Choroid plexus epithelial cell (primary cell): ENCODE measurements around the gene MYBL2.
A peak's percentile ranks its signal among the peaks of the same experiment; 100 is the strongest.

ENCODE experiments used
- DNase-seq: peaks from one replicate; pipeline ENCODE4 v3.0.0-alpha.2; 2010; ENCODE audit warnings: low read depth
- H3K4me3 ChIP-seq: 2 replicates; pipeline ENCODE4 v1.5.1; 2011; ENCODE audit warnings: low read depth, mild to moderate bottlenecking, control low read depth, low read length, moderate library complexity
- TF ChIP-seq, protein P1 (sequence below): conservative IDR thresholded peaks from 2 replicates; pipeline ENCODE4 v1.5.1; 2011; ENCODE audit warnings: low read depth, mild to moderate bottlenecking, control low read depth, inconsistent platforms, low read length, moderate library complexity

MYBL2 gene

DNA sequence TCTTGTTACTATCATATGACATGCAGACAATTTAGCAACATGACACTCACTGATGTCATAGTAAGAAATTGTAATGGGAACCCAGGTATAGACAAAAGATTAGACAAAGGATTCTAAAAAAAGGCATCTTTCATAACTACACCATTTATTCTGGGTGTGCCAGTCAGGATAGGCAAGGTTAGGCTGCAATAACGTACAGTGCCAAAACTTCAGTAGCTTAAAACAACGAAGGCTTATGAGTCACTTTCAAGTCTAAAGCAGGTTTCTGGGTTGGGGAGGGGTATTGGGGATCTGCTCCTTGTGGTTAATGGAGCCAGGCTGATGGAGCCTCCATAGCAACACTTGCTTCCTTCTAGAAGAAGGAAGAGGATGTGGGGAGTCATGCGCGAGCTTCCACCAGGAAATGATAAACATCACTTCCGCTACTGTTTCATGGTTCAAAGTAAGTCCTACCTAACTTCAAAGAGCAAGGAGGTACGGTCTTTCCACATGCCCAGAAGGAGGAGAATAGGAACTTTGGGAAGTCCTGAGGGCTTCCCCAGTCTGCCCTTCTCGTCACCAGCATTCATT lies 61.9 kb downstream of the MYBL2 start:
- no peak overlapping the region for H3K4me3 ChIP-seq
- no peak for DNase-seq
- TF ChIP-seq, protein P1, sequence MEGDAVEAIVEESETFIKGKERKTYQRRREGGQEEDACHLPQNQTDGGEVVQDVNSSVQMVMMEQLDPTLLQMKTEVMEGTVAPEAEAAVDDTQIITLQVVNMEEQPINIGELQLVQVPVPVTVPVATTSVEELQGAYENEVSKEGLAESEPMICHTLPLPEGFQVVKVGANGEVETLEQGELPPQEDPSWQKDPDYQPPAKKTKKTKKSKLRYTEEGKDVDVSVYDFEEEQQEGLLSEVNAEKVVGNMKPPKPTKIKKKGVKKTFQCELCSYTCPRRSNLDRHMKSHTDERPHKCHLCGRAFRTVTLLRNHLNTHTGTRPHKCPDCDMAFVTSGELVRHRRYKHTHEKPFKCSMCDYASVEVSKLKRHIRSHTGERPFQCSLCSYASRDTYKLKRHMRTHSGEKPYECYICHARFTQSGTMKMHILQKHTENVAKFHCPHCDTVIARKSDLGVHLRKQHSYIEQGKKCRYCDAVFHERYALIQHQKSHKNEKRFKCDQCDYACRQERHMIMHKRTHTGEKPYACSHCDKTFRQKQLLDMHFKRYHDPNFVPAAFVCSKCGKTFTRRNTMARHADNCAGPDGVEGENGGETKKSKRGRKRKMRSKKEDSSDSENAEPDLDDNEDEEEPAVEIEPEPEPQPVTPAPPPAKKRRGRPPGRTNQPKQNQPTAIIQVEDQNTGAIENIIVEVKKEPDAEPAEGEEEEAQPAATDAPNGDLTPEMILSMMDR = no peak

DNA sequence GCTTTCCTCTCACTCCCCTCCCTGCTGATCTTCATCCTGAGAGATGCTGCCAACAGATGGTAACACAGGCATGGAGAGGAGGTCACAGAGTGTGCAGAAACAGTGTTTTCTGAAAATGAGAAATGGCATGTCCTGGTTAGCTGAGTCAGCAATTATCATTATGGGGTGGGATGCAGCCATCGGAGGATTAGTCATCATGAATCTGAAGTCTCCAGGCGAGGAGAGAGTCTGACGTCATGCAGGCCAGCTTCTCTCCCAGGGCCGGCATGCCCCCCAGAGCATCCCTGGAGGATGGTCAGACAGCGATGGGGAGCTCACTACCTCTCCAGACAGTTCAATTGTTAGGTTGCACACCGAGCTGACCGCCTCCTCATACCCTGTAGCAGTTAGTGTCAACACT lies 64.6 kb downstream of the MYBL2 start:
- no peak overlapping the region for H3K4me3 ChIP-seq
- DNase-seq = peak; percentile 71
- TF ChIP-seq, protein P1 = no peak

DNA sequence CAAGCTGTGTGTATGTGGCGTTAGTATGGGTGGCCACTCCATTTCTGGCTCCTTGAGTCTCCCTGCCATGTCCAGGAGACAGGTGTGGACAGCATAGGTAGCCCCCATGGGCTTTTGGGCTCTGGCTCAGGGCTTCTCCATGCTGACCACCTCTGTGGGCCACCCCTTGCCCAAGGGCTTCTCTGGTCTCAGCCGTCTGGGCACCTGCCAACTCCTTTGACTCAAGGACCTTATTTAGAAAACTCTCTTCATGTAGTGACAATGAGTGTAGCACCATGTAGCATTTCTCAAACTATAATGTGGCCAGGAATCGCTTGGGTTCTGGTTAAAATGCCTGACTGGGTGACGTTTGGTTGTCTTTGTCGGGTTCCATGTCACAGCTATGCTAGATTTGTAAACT lies 65.0 kb downstream of the MYBL2 start:
- H3K4me3 ChIP-seq = no peak overlapping the region
- DNase-seq = no peak
- TF ChIP-seq, protein P1 = no peak

DNA sequence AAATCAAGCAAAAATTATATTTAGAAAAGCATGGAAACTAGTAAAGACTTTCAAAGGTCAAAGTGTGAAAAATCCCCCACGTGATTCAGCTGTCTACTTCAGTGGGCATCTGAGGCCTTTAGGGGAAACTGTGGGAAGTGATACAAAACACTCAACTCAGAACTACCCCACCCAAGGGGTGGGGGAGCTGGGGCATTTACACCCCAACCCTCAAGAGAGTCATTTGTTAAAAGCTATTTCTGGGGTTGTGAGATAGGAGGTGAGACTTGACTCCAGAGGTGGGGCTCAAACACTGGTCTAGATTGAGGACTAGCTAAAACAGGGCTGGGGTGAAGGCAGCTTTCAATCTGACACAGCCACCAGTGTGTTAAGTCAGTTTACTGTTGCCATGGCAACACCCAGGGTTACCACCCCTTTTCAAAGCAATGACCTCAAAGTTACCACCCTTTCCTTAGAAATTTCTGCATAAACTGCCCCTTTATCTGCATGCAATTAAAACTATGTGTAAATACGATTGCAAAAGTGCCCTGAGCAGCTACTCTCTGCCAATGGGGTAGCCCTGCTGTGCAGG lies 69.8 kb downstream of the MYBL2 start:
- TF ChIP-seq, protein P1 = no peak
- H3K4me3 ChIP-seq = no peak overlapping the region
- DNase-seq = peak; percentile 41

DNA sequence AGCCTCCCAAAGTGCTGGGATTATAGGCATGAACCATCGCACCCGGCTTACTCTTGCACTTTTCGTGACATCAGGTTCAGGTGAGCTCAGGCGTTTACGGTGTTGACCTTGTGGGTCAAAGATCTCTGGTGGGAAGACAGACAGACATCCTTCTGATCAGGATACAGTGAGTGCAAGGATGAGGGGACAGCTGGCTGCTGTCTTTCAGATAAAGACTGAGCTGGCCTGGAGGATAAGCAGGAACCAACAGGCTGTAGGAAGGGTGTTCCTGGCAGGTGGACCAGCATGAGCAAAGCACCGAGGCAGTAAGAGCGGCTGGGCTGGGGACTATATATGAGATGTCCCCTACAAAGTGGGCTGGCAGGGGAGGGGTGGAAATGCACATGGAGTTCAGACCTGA lies 71.0 kb downstream of the MYBL2 start:
- DNase-seq = no peak
- TF ChIP-seq, protein P1 = no peak
- no peak overlapping the region for H3K4me3 ChIP-seq

DNA sequence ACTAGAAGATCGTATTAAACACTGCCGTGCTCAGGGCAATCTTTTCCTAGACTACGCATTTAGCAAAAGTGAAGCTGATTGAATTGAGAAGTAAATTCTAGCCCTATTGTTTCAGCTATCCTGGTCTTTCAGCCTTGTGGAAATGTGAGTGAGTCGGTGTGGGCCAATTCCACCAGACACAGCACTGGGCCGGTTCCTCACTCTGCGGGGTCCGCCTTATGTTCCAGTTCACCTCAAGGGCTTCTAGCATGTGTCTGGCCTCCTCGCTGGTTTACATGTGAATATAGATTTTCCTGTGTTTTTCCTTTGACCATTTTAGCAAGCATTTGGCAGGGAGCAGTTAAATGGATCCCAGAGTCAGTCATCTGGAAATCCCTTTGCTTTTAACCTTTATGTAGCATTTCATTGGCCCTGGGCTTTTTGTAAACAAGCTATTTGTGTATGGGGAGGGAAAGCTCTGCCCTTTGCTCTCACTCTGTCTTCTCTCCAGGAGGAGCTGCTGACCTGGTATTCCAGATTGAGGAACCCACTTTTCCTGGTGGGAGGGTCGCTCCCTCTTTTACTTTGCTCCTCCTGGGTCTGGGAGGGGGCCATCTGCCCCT lies 72.3 kb downstream of the MYBL2 start:
- DNase-seq = no peak
- TF ChIP-seq, protein P1 = no peak
- no peak overlapping the region for H3K4me3 ChIP-seq

DNA sequence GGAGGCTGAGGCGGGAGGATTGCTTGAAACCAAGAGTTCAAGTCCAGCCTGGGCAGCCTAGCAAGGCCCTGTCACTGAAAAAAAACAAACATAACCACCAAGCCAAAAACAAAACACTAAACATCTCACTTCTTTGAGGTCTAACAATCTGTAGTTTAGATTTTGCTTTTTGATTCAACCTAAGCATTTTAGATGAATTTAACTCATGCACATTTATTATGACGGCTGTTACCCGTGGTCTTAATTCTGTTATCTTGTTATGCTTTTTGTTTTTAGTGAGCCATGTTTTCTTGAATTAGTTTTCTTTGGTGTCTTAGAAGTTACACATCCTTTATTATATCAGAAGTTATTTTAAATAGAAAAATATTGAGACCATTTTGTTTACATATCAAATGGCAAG lies 73.7 kb downstream of the MYBL2 start:
- DNase-seq = no peak
- H3K4me3 ChIP-seq = no peak overlapping the region
- TF ChIP-seq, protein P1 = no peak
